A673 (cell line): ENCODE measurements around the gene ART1.

ENCODE experiments used
- CTCF ChIP-seq: fragments of 300-800, 200-600 bp; sonication (generic); conservative IDR thresholded peaks from 2 replicates; pipeline ENCODE4 v1.5.1; 2017; ENCODE audit warnings: low read depth, mild to moderate bottlenecking, antibody characterized with exemption, low read length, moderate library complexity, mixed read lengths
- EZH2 ChIP-seq: fragments of 200-600 bp; sonication (generic); IDR thresholded peaks from 2 replicates; pipeline ENCODE4 v1.6.1; 2017; ENCODE audit warnings: borderline replicate concordance, low read depth, mild to moderate bottlenecking, mixed read lengths, antibody characterized with exemption, low read length; ENCODE audit not compliant: poor library complexity, severe bottlenecking

- TF ChIP-seq CTCF (no peak), EZH2 (no peak)
Observed at GRCh38 chr11:3669128-3669527, 24.2 kb downstream of the ART1 start.
